Measurements from ENCODE around the gene SLIT3. TPM values are rescaled to one million over a fixed set of nuclear protein-coding genes. Genes with fewer than 3 reads are reported as not detected.

SLIT3 gene
- total RNA-seq, 1 donor from 2014 or later, result 40.2 TPM

DNA sequence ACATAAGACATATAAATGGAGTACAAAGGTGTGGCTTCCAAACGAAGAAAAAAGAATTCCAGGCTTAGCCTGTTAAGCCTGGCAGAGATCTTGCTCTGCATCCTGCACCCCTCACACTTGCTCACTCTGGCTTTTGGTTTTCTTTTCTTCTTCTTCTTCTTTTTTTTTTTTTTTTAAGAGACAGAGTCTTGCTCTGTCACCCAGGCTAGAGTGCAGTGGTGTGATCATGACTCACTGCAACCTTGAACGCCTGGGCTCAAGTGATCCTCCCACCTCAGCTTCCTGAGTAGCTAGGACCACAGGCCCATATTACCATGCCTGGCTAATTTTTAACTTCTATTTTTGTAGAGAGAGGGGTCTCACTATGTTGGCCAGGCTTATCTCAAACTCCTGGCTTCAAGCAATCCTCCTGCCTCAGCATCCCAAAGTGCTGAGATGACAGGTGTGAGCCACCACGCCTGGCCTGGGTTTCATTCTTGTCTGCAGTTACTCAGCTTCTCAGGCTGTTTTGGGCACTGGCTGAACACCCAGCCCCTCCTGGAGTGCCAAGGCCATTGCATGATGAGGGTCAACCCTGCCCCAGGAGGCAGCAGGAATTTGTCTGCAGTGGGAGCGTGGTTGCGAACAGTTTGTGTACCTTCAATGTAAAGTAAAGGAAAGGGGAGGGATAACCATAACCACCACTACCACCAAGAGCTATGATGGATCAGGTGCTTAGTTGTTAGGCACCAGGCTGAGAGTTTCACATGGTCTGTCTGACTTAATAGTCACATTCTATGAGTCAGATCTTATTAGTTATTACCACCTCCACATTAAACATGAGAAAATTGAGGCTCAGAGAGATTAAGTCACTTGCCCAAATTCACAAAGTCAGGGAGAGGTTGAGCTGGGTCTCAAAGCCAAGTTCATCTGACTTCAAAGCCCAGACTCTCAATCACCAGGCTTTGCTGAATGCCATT, 502.6 kb downstream of the SLIT3 start:
- no peak for DNase-seq (ENCODE audit: low spot score)

- no peak for DNase-seq (ENCODE audit: low spot score)
Measured at GRCh38 chr5:168796593-168797580, 504.1 kb downstream of the SLIT3 start.

GRCh38 chr5:168796000-168796399, 504.9 kb downstream of the SLIT3 start:
- DNase-seq (ENCODE audit: low spot score), result no peak

- DNase-seq (ENCODE audit: low spot score), result peak; percentile 17
Measured at GRCh38 chr5:168793841-168794837, 506.8 kb downstream of the SLIT3 start.

GRCh38 chr5:168792678-168793077, 508.3 kb downstream of the SLIT3 start:
- DNase-seq (ENCODE audit: low spot score), result no peak

DNA sequence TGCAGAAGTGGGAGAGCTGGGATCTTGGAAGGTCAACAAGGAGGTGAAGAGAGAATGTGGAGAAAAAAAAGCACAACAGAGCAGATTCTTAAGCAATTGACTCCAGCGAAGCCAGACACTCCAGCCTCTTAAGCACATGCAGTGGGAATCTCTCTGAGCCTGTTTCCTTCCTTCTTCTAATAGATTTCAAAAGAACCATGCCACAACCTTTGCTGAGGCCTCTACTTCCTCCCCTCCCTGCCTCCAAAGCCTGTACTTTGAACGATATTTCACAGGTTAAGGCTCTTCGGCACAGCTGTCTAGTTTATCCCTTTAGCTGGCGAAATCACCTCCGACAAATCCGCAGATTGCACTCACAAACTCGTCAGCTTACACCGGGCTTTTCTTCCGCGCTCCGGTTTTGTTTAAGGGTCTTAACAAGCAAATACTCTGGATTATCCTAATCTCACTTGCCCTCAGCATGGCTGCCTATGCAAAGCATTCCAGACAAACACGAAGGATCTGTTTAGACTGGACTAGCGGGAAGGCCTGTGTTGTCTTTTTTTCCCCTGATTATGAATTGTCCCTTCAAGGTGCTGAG, 510.2 kb downstream of the SLIT3 start:
- DNase-seq (ENCODE audit: low spot score), result no peak

GRCh38 chr5:168790002-168790635, 510.8 kb downstream of the SLIT3 start:
- DNase-seq (ENCODE audit: low spot score), result no peak

DNA sequence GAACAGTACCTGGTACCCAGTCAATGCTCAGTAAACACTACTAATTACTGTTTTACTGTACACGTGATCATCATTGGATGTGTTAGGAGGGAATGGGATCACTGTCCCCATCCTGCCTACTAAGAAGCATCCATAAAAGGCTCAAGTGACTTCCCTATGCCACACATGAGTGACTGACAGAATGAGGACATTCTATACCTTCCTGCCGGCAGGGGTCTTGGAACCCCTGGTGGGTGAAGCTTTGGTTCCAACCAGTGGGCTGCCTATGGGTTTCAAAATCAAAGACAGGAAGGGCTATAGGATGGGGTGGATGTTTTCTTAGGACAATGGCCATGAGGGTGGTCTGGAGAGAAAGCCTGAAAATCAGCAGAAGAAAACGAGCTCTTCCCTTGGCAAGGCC, 512.2 kb downstream of the SLIT3 start:
- DNase-seq (ENCODE audit: low spot score), result no peak

DNA sequence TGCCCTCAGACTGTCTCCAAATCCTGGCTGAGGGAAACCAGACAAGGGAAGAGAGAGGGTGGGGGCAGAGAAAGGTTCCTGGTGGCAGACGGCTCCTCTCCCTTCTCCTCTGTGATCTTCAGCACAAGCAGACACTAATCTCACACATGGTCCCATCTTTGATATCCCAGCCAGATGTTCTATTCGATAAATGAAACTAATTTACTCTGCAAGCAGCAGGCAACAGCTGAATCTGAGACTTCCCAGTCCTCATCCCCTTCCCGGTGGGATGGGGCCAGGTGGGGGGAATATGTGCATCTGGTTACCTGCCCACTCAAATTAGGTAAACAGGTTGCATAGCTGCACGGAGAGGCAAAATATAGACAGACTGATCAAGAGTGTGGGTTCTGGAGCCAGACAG, 512.8 kb downstream of the SLIT3 start:
- DNase-seq (ENCODE audit: low spot score), result no peak

- DNase-seq (ENCODE audit: low spot score), result no peak
Measured at GRCh38 chr5:168786147-168786546, 514.8 kb downstream of the SLIT3 start.

DNA sequence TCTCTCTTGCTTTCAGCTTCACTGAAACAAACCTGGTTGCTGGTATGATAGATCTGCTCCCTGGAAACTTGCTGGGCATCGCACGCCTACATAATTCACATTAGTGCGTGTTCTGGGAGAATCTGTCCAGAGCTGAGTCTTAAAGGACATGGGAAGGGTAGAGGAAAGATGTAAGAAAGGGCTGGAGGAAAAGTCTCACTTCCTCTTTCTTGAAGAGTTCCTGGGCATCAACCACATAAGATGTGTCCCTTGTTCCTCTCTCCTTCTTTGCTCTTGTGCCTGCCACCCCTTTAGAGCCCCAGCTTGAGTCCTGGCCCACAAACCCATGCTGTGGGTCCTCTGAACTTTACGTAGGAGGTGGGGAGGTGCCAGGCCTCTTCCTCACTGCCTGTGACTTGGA, 516.5 kb downstream of the SLIT3 start:
- no peak for DNase-seq (ENCODE audit: low spot score)

DNA sequence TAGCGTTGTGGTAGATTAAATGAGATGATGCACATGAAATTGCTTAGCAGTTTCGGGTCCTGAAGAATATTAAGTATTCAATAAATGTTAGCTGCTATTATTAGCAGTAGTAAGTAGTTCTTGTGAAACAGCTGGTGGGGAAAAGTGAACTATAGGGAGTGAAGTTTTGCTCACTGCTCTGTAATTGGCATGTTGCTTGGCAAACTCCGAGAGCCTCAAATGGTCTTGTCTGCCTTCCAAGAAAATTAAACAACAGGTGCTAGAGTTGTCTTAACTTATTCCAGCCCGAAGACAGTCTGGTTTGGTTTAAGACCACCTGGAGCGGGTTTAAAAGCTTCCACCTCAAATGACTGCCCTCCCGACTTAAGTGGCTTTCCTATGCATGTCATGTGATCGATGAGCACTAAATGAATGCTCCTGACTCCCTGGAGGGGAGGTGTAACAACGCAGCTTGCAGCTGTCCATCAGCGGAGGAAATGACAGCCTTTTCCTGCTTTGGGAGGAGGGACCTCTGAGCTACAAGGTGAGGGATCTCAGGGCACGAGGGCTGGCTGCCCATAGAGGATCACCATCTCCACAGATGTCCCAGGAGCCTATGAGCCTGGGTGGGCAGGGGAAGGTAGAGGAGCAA, 518.9 kb downstream of the SLIT3 start:
- no peak for DNase-seq (ENCODE audit: low spot score)

- no peak for DNase-seq (ENCODE audit: low spot score)
Measured at GRCh38 chr5:168780888-168781287, 520.1 kb downstream of the SLIT3 start.

GRCh38 chr5:168779333-168779732, 521.6 kb downstream of the SLIT3 start:
- DNase-seq (ENCODE audit: low spot score), result no peak

GRCh38 chr5:168778536-168778935, 522.4 kb downstream of the SLIT3 start:
- no peak for DNase-seq (ENCODE audit: low spot score)

DNA sequence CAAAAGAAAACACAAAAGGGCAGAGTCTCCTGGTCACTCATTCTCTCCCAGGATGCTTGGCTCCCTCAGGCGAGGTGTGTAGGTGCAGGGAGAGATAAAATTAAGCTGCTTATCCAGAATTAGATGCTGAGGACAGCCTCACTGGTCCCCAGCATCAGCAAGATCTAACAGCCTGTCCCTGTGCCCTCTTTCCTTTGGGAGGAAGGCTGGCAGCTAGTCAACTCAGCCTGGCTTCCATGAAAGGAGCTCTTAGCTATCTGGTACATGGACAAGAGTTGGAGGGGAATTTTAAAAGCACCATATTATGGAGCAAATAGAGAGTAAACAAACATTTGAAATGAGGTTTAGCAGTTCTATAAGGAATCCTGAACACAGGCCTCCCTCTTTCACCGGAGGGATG, 523.3 kb downstream of the SLIT3 start:
- DNase-seq (ENCODE audit: low spot score), result no peak

GRCh38 chr5:168776070-168776469, 524.9 kb downstream of the SLIT3 start:
- DNase-seq (ENCODE audit: low spot score), result no peak

- DNase-seq (ENCODE audit: low spot score), result no peak
Measured at GRCh38 chr5:168773226-168773625, 527.7 kb downstream of the SLIT3 start.

DNA sequence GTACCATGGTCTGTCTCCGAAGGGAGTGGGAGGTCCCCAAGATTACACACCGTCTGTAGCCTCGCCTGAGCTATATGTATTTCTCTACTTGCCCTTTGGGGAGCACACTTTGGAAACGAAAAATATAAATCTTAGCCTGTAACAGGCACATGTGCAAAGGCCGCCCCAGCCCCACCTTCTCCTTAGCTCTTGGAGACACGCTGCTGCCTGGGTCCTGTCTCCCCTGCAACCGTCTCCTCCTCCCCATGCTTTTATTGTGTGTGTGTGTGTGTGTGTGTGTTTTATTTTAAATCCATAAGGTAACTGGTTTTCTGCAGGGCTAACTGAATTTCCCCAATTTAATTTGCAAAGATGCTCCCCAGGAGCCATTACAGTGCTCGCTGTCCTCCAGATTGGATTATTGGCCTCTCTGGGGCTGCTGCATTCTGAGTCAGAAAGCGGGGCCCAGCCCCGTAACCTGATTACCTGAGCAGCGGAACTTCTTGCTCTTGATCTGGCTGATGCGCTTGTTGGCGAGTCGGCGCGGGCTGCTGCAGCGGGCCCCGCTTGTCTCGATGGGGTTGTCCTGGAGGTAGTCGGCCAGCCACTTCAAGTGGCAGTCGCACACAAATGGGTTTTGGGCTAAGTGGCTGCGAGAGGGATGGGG, 528.5 kb downstream of the SLIT3 start:
- DNase-seq (ENCODE audit: low spot score), result no peak
